Mucosa of descending colon (tissue), 3 donors: ENCODE data around the gene TTC13. TPM values are rescaled to one million over a fixed set of nuclear protein-coding genes. Genes with fewer than 3 reads are reported as not detected.

Experiments
- ATAC-seq: fragments of 200-7000 bp; cut with Tn5 transposase; one replicate; pipeline ENCODE4 v1.9.1; 2020; ENCODE audit warnings: mild to moderate bottlenecking, moderate library complexity
- DNase-seq, 3 donors: peaks; one replicate each; pipeline ENCODE4 v3.0.0-alpha.2; 2020
- H3K36me3 ChIP-seq: fragments of 200-600 bp; one replicate; pipeline ENCODE4 v1.8.0; 2021; ENCODE audit warnings: low read depth, mild to moderate bottlenecking
- H3K4me1 ChIP-seq: fragments of 200-600 bp; one replicate; pipeline ENCODE4 v1.8.0; 2021; ENCODE audit warnings: low read depth, mild to moderate bottlenecking
- H3K4me3 ChIP-seq: fragments of 200-600 bp; one replicate; pipeline ENCODE4 v1.8.0; 2021; ENCODE audit warnings: mild to moderate bottlenecking
- H3K9me3 ChIP-seq: fragments of 200-600 bp; one replicate; pipeline ENCODE4 v1.8.0; 2021; ENCODE audit warnings: mild to moderate bottlenecking
- intact Hi-C, 2 donors: fragments of 100-400 bp; cut with DNase I in 1 of 2; cut with micrococcal nuclease in 1 of 2; formaldehyde crosslinking; loops; one replicate each; pipeline versions ENCODE4 v1.11.0 to v1.11.1; 2022; cut with DNase I, micrococcal nuclease
- total RNA-seq, 3 donors: library from RNA; stranded (reverse); fragmentation: NEBNext Ultra II Directional in 2 of 3; extraction: Animal tissue kit (Norgen Biotek cat#: 25700) in 2 of 3; gene quantifications; one replicate each; pipeline versions ENCODE4 v1.2.1 to v1.2.4, GENCODE V29; 2021 to 2023
- TF ChIP-seq, protein P1 (sequence below): fragments of 200-600 bp; IDR thresholded peaks from one replicate; pipeline ENCODE4 v1.8.0; 2022; ENCODE audit warnings: antibody characterized with exemption, mild to moderate bottlenecking
- donor health status: DM: no; HTN: no; CAD: no; lungs with moderate emphysema.
- donor health status: DM: no; HTN: no; CAD: no.
- donor health status: DM: no; HTN: yes; CAD: no.

Gene TTC13
- total RNA-seq, 3 donors from 2014 or later = 24.0 to 39.7 (median 28.4) TPM

DNA sequence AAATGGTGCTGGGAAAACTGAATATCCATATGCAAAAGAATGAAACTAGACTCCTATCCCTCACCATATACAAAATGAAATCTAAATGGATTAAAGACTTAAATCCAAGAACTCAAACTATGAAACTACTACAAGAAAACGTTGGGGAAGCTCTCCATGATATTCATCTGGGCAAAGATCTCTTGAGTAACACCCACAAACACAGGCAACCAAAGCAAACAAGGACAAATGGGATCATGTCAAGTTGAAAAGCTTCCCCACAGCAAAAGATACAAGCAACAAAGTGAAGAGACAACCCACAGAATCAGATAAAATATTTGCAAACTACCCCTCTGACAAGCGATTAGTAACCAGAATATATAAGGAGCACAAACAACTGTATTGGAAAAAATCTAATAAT is 13.8 kb downstream of the TTC13 start:
- DNase-seq = no peak
- Histone ChIP-seq H3K4me1 (no peaks in the 10 kb centered on the region), H3K36me3 (no peaks in the 10 kb centered on the region), H3K4me3 (no peak overlapping the region), H3K9me3 (no peaks in the 10 kb centered on the region)
- ATAC-seq = no peak
- intact Hi-C loops = no loop called here
- TF ChIP-seq, protein P1, sequence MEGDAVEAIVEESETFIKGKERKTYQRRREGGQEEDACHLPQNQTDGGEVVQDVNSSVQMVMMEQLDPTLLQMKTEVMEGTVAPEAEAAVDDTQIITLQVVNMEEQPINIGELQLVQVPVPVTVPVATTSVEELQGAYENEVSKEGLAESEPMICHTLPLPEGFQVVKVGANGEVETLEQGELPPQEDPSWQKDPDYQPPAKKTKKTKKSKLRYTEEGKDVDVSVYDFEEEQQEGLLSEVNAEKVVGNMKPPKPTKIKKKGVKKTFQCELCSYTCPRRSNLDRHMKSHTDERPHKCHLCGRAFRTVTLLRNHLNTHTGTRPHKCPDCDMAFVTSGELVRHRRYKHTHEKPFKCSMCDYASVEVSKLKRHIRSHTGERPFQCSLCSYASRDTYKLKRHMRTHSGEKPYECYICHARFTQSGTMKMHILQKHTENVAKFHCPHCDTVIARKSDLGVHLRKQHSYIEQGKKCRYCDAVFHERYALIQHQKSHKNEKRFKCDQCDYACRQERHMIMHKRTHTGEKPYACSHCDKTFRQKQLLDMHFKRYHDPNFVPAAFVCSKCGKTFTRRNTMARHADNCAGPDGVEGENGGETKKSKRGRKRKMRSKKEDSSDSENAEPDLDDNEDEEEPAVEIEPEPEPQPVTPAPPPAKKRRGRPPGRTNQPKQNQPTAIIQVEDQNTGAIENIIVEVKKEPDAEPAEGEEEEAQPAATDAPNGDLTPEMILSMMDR = no peak

GRCh38 chr1:230958370-230958769 is 20.3 kb downstream of the TTC13 start:
- Histone ChIP-seq H3K36me3 (no peaks in the 10 kb centered on the region), H3K9me3 (no peaks in the 10 kb centered on the region), H3K4me1 (peaks cover 7% of the 10 kb centered on the region), H3K4me3 (no peak overlapping the region)
- DNase-seq = peak in 1 of 3 donors; percentile 58
- TF ChIP-seq, protein P1 = no peak
- intact Hi-C loops = no loop called here
- ATAC-seq = peak; percentile 99

- no peak overlapping the region for H3K4me3 ChIP-seq
- H3K9me3 ChIP-seq = no peaks in the 10 kb centered on the region
- DNase-seq (no peak), ATAC-seq (peak; percentile 36)
- no peaks in the 10 kb centered on the region for H3K36me3 ChIP-seq
- TF ChIP-seq, protein P1 = no peak
- peaks cover 7% of the 10 kb centered on the region for H3K4me1 ChIP-seq
- intact Hi-C loops = no loop called here
Measured at GRCh38 chr1:230957580-230957989, 21.1 kb downstream of the TTC13 start.

DNA sequence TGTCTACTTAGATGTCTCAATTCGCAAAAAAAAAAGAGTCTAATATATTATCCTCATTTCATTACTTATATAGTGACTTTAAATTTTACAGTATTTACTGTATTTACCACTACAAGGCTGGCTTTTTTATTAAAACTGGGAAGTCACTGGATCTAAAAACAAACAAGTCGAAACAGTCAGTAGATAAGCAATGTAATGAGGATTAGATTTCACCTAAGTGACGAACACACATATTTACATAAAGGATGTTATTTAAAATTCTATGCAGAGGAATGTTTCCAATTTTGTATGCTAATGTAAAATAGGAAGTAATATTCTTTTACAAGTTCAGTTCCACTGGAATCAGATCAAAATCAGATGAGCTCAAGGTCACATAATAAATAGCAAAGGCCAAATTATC is 28.3 kb downstream of the TTC13 start:
- TF ChIP-seq, protein P1 = no peak
- no peak for DNase-seq
- Histone ChIP-seq H3K9me3 (no peaks in the 10 kb centered on the region), H3K4me1 (no peaks in the 10 kb centered on the region), H3K36me3 (no peaks in the 10 kb centered on the region), H3K4me3 (no peak overlapping the region)
- intact Hi-C loops = no loop called here
- no peak for ATAC-seq

DNA sequence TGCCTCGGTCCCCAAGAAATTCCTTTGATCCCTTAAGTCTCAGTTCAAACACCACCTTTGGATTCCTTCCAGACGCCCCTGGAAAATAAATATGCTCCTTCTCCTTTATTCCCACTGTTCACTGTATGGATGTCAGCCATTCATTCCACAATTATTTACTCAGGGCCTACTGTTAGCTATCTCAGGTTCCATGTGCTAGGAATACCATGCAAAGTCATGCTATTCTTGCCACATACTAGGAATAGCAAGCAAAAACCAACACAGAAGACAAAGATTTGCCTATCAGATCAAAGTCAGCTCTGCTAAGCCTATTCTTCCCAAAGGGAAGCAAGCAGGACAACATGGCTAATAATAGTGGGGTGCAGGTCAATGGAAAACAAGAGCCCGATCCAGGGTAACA is 29.8 kb downstream of the TTC13 start:
- DNase-seq (no peak), ATAC-seq (no peak)
- no peaks in the 10 kb centered on the region for H3K36me3 ChIP-seq
- no peaks in the 10 kb centered on the region for H3K4me1 ChIP-seq
- intact Hi-C loops = no loop called here
- H3K4me3 ChIP-seq = no peak overlapping the region
- TF ChIP-seq, protein P1 = no peak
- H3K9me3 ChIP-seq = no peaks in the 10 kb centered on the region

GRCh38 chr1:230948301-230948700 is 30.4 kb downstream of the TTC13 start:
- intact Hi-C loops = no loop called here
- TF ChIP-seq, protein P1 = no peak
- ATAC-seq = no peak

More at GRCh38 chr1:230948301-230948700, 30.4 kb downstream of the TTC13 start:
- Histone ChIP-seq H3K4me1 (no peaks in the 10 kb centered on the region), H3K9me3 (no peaks in the 10 kb centered on the region), H3K36me3 (no peaks in the 10 kb centered on the region), H3K4me3 (no peak overlapping the region)
- no peak for DNase-seq
